ENCODE data around the gene INTS13. TPM values are rescaled to one million over a fixed set of nuclear protein-coding genes. Genes with fewer than 3 reads are reported as not detected.

Gene INTS13
- total RNA-seq (ENCODE audit: low replicate concordance): 12.4 and 52.2 TPM in 2 replicates

- DNase-seq (ENCODE audit: low read depth): peak; percentile 99
- peak within 1 kb of the TSS; percentile 96 for H3K4me3 ChIP-seq (ENCODE audit: low read depth, low read length)
- TF ChIP-seq CTCF (IDR thresholded peaks at IDR 0.05; ENCODE audit: insufficient read depth, low read length): no peak
These were observed at the start of gene INTS13, which contains the start of gene FGFR1OP2 for GRCh38 chr12:26937863-26938700. INTS13 (minus strand) TSS chr12:26937981; CDS start chr12:26936803, 1,178 bp downstream. FGFR1OP2 (plus strand) TSS chr12:26938470; CDS start chr12:26954159, 15,689 bp downstream.

- no peak overlapping the region for H3K4me3 ChIP-seq (ENCODE audit: low read depth, low read length)
- no peak for TF ChIP-seq CTCF (IDR thresholded peaks at IDR 0.05; ENCODE audit: insufficient read depth, low read length)
- no peak for DNase-seq (ENCODE audit: low read depth)
These were observed 45.1 kb upstream of the INTS13 start for GRCh38 chr12:26982866-26983265.

GRCh38 chr12:26979733-26980132 is 42.0 kb upstream of the INTS13 start:
- H3K4me3 ChIP-seq (ENCODE audit: low read depth, low read length): no peak overlapping the region
- DNase-seq (ENCODE audit: low read depth): no peak
- no peak for TF ChIP-seq CTCF (IDR thresholded peaks at IDR 0.05; ENCODE audit: insufficient read depth, low read length)

- H3K4me3 ChIP-seq (ENCODE audit: low read depth, low read length): no peak overlapping the region
- no peak for TF ChIP-seq CTCF (IDR thresholded peaks at IDR 0.05; ENCODE audit: insufficient read depth, low read length)
- DNase-seq (ENCODE audit: low read depth): no peak
These were observed 41.0 kb upstream of the INTS13 start for GRCh38 chr12:26978801-26979200.

- no peak overlapping the region for H3K4me3 ChIP-seq (ENCODE audit: low read depth, low read length)
- no peak for TF ChIP-seq CTCF (IDR thresholded peaks at IDR 0.05; ENCODE audit: insufficient read depth, low read length)
- no peak for DNase-seq (ENCODE audit: low read depth)
These were observed 38.9 kb upstream of the INTS13 start for GRCh38 chr12:26976687-26977086.

- TF ChIP-seq CTCF (IDR thresholded peaks at IDR 0.05; ENCODE audit: insufficient read depth, low read length): no peak
- no peak overlapping the region for H3K4me3 ChIP-seq (ENCODE audit: low read depth, low read length)
- no peak for DNase-seq (ENCODE audit: low read depth)
These were observed 34.2 kb upstream of the INTS13 start for GRCh38 chr12:26971963-26972362.
